ENCODE results near the gene CACUL1. TPM values are rescaled to one million over a fixed set of nuclear protein-coding genes. Genes with fewer than 3 reads are reported as not detected.

The CACUL1 gene
- total RNA-seq, 1 donor from 2014 or later, result 64.5 TPM

GRCh38 chr10:118721539-118721876 lies 33.3 kb downstream of the CACUL1 start:
- Mint-ChIP-seq H3K27ac (ENCODE audit: unreplicated experiment) (peak overlapping the region; percentile 57), H3K4me1 (ENCODE audit: low read depth, unreplicated experiment) (peaks cover 28% of the 10 kb centered on the region), H3K27me3 (ENCODE audit: unreplicated experiment) (peaks cover 8% of the 10 kb centered on the region), H3K36me3 (ENCODE audit: unreplicated experiment) (no peaks in the 10 kb centered on the region), H3K9me3 (ENCODE audit: unreplicated experiment) (peaks cover 1% of the 10 kb centered on the region), H3K4me3 (ENCODE audit: unreplicated experiment) (no peak overlapping the region)
- no peak for TF ChIP-seq CTCF (IDR thresholded peaks at IDR 0.05; ENCODE audit: partially characterized antibody, unreplicated experiment)
- DNase-seq, result no peak

GRCh38 chr10:118720685-118721538 lies 33.9 kb downstream of the CACUL1 start:
- Mint-ChIP-seq H3K36me3 (ENCODE audit: unreplicated experiment) (no peaks in the 10 kb centered on the region), H3K9me3 (ENCODE audit: unreplicated experiment) (peaks cover 1% of the 10 kb centered on the region), H3K27me3 (ENCODE audit: unreplicated experiment) (peaks cover 9% of the 10 kb centered on the region), H3K27ac (ENCODE audit: unreplicated experiment) (no peak overlapping the region), H3K4me3 (ENCODE audit: unreplicated experiment) (no peak overlapping the region), H3K4me1 (ENCODE audit: low read depth, unreplicated experiment) (peaks cover 22% of the 10 kb centered on the region)
- no peak for DNase-seq
- peak; percentile 92 for TF ChIP-seq CTCF (IDR thresholded peaks at IDR 0.05; ENCODE audit: partially characterized antibody, unreplicated experiment)

GRCh38 chr10:118714366-118714765 lies 40.4 kb downstream of the CACUL1 start:
- TF ChIP-seq CTCF (IDR thresholded peaks at IDR 0.05; ENCODE audit: partially characterized antibody, unreplicated experiment), result no peak
- Mint-ChIP-seq H3K27ac (ENCODE audit: unreplicated experiment) (no peak overlapping the region), H3K9me3 (ENCODE audit: unreplicated experiment) (peaks cover 1% of the 10 kb centered on the region), H3K4me1 (ENCODE audit: low read depth, unreplicated experiment) (no peaks in the 10 kb centered on the region), H3K27me3 (ENCODE audit: unreplicated experiment) (peaks cover 4% of the 10 kb centered on the region), H3K36me3 (ENCODE audit: unreplicated experiment) (no peaks in the 10 kb centered on the region), H3K4me3 (ENCODE audit: unreplicated experiment) (no peak overlapping the region)
- no peak for DNase-seq

- Mint-ChIP-seq H3K27me3 (ENCODE audit: unreplicated experiment) (peaks cover 4% of the 10 kb centered on the region), H3K27ac (ENCODE audit: unreplicated experiment) (no peak overlapping the region), H3K36me3 (ENCODE audit: unreplicated experiment) (no peaks in the 10 kb centered on the region), H3K9me3 (ENCODE audit: unreplicated experiment) (peaks cover 1% of the 10 kb centered on the region), H3K4me1 (ENCODE audit: low read depth, unreplicated experiment) (no peaks in the 10 kb centered on the region), H3K4me3 (ENCODE audit: unreplicated experiment) (no peak overlapping the region)
- peak; percentile 46 for DNase-seq
- no peak for TF ChIP-seq CTCF (IDR thresholded peaks at IDR 0.05; ENCODE audit: partially characterized antibody, unreplicated experiment)
These were observed 41.7 kb downstream of the CACUL1 start for GRCh38 chr10:118712930-118713634.

GRCh38 chr10:118712080-118712479 lies 42.7 kb downstream of the CACUL1 start:
- TF ChIP-seq CTCF (IDR thresholded peaks at IDR 0.05; ENCODE audit: partially characterized antibody, unreplicated experiment), result no peak
- DNase-seq, result no peak
- no peak overlapping the region for H3K27ac Mint-ChIP-seq (ENCODE audit: unreplicated experiment)
- H3K9me3 Mint-ChIP-seq (ENCODE audit: unreplicated experiment), result no peaks in the 10 kb centered on the region
- H3K27me3 Mint-ChIP-seq (ENCODE audit: unreplicated experiment), result peaks cover 4% of the 10 kb centered on the region
- H3K4me3 Mint-ChIP-seq (ENCODE audit: unreplicated experiment), result no peak overlapping the region
- H3K4me1 Mint-ChIP-seq (ENCODE audit: low read depth, unreplicated experiment), result no peaks in the 10 kb centered on the region
- no peaks in the 10 kb centered on the region for H3K36me3 Mint-ChIP-seq (ENCODE audit: unreplicated experiment)

All from glutamatergic neuron (in vitro differentiated cells).